HUES64 (cell line): ENCODE data around the gene VWDE.
A peak's percentile ranks its signal among the peaks of the same experiment; 100 is the strongest.
"Not testable (repeated sequence)": the region's sequence is repeated elsewhere in the genome, so short reads cannot be mapped to it uniquely, and the experiment has no call there.

Experiments used
- H3K27ac ChIP-seq: 2 replicates; pipeline ENCODE4 v1.7.0; 2013; ENCODE audit warnings: low read depth, low read length, inconsistent platforms
- H3K27me3 ChIP-seq: 2 replicates; pipeline ENCODE4 v1.6.1; 2013; ENCODE audit warnings: mild to moderate bottlenecking, low read length; ENCODE audit not compliant: insufficient read depth
- H3K36me3 ChIP-seq: 2 replicates; pipeline ENCODE4 v1.6.1; 2013; ENCODE audit warnings: mild to moderate bottlenecking, low read length; ENCODE audit not compliant: insufficient read depth
- H3K4me1 ChIP-seq: 2 replicates; pipeline ENCODE4 v1.6.1; 2013; ENCODE audit warnings: mild to moderate bottlenecking, low read length, moderate library complexity; ENCODE audit not compliant: insufficient read depth
- H3K4me3 ChIP-seq: 2 replicates; pipeline ENCODE4 v1.5.1; 2013; ENCODE audit warnings: mild to moderate bottlenecking, low read length, moderate library complexity
- H3K9ac ChIP-seq: 2 replicates; pipeline ENCODE4 v1.6.1; 2013; ENCODE audit warnings: mild to moderate bottlenecking, low read depth, low read length
- H3K9me3 ChIP-seq: 2 replicates; pipeline ENCODE4 v1.6.1; 2013; ENCODE audit warnings: low read depth, low read length; ENCODE audit not compliant: insufficient read depth
- WGBS: fragments of 150-250, 120-280 bp; methylation state at CpG from one replicate; pipeline ENCODE4 v1.1.7; 2013; ENCODE audit warnings: missing lambda C conversion rate; 5-methylcytosine and 5-hydroxymethylcytosine counted together

Gene VWDE

DNA sequence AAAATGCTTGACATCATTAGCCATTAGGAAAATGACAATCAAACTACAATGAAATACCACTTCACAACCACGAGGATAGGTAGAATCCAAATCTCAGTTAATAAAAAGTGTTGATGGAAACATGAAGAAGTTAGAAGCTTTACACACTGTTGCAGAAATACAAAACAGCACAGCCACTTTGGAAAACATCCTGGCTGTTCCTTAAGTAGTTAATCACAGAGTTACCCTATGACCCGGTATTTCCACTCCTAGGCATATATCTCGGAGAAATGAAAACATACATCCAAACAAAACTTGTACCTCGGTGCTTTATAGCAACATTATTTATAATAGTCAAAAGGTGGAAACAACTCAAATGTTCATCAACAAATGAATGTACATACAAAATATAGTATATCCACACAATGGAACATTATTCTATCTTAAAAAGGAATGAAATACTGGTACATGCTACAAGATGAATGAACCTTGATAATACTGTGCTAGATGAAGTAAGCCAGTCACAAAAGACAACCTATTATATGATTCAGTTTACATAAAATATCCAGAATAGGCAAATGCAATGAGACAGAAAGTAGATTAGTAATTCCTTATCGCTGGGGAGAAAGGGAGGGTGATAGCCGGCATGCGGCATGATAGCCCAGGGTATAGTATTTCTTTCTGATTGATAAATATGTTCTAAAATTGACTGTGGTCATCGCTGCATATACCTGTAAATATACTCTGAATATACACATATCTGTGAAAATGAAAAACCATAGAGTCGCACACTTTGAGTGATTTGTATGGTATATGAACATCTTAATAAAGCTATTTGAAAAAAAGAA, 1.9 kb downstream of the VWDE start:
- Histone ChIP-seq H3K36me3 (peaks cover 9% of the 10 kb centered on the region; the same call in 1 of the 2 replicates), H3K4me3 (peak overlapping the region; percentile 80), H3K27ac (no peak overlapping the region), H3K27me3 (peaks cover 8% of the 10 kb centered on the region; the same call in 1 of the 2 replicates), H3K9ac (no peak overlapping the region), H3K9me3 (peaks cover 13% of the 10 kb centered on the region), H3K4me1 (peaks cover 14% of the 10 kb centered on the region)
- WGBS = 91% methylated on average over 6 of the region's 9 CpGs

DNA sequence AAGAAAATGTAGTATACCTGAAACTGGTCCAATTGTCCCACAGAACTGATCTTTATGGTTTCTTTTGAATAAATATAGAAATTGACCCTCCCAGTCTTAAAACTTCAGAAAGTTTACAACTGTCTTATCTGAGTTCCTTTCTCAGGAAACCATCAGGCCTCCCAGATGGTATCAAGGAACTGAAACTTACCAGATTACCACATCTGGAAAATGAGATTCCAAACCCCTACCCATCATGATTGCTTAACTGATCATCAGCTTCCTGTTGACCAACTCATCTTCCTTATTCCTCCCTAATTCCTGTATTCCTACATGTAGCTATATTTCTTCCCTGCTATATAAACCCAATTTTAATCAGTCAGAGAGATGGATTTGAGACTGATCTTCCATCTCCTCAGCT, 5.5 kb downstream of the VWDE start:
- Histone ChIP-seq H3K36me3 (peaks cover 9% of the 10 kb centered on the region; the same call in 1 of the 2 replicates), H3K27ac (no peak overlapping the region), H3K4me1 (peaks cover 23% of the 10 kb centered on the region), H3K4me3 (no peak overlapping the region), H3K9me3 (peaks cover 13% of the 10 kb centered on the region), H3K9ac (no peak overlapping the region), H3K27me3 (no peaks in the 10 kb centered on the region)

DNA sequence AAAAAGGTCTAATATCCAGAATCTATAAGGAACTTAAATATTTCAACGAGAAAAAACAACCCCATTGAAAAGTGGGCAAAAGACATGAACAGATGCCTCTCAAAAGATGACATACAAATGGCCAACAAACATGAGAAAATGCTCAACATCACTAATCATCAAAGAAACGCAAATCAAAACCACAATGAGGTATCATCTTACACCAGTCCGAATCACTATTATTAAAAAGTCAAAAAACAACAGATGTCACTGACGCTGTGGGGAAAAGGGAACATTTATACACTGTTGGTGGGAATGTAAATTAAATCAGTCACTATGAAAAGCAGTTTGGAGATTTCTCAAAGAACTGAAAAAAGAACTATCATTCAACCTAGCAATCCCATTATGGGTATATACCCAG, 6.0 kb downstream of the VWDE start:
- Histone ChIP-seq H3K27me3 (no peaks in the 10 kb centered on the region), H3K9me3 (peaks cover 13% of the 10 kb centered on the region), H3K4me1 (peaks cover 23% of the 10 kb centered on the region), H3K9ac (no peak overlapping the region), H3K4me3 (no peak overlapping the region), H3K36me3 (peaks cover 9% of the 10 kb centered on the region; the same call in 1 of the 2 replicates), H3K27ac (no peak overlapping the region)
- 86% methylated on average over 3 of the region's 4 CpGs for WGBS

DNA sequence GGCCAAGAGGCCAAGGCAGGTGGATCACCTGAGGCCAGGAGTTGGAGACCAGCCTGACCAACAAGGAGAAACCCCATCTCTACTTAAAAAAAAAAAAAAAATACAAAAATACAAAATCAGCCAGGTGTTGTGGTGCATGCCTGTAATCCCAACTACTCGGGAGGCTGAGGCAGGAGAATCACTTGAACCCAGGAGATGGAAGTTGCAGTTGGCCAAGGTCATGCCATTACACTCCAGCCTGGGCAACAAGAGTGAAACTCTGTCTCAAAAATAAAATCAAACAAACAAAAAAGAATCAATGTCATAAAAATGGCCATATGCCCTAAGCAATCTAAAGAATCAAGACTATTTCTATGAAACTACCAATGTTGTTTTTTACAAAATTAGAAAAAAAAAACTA, 7.0 kb downstream of the VWDE start:
- H3K9ac ChIP-seq, H3K36me3 ChIP-seq, H3K27me3 ChIP-seq, H3K27ac ChIP-seq, H3K4me3 ChIP-seq: not testable (repeated sequence)
- 100% methylated on average over 1 of the region's 1 CpG for WGBS
- peaks cover 17% of the 10 kb centered on the region for H3K4me1 ChIP-seq
- H3K9me3 ChIP-seq = peaks cover 13% of the 10 kb centered on the region

DNA sequence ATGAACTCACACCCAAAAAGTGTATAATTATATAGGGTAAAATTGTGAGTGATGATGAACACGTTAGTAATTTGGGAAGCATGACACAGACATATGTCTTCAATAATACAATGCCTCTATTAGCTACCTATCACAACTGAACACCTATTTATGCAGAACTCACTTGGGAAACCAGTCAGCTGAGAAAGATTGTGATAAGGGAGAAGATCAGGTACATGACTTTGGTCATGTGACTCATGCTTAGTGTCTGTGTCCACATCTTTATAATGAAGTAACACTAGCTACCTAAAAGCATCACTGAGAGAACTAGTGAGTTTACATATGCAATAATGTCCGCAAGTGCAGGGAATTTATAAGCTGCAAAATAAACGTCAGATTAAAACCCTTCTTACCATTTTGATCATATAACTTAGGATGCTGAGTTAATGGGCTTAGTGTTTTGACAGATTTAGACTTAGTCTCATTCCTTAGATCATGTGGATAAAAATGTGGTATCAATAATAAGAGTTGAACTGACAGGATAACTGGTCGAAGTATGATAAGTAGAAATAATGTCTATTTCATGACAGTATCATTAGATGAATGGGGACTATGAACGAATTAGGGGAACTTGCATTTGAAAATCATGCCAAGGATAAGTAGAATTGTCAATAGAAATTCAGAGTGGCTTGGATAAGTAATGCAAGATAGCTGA, 11.6 kb downstream of the VWDE start:
- 86% methylated on average over 2 of the region's 5 CpGs for WGBS
- Histone ChIP-seq H3K9me3 (no peaks in the 10 kb centered on the region), H3K4me1 (peaks cover 19% of the 10 kb centered on the region), H3K4me3 (no peak overlapping the region), H3K27ac (no peak overlapping the region), H3K36me3 (peaks cover 19% of the 10 kb centered on the region), H3K9ac (no peak overlapping the region), H3K27me3 (no peaks in the 10 kb centered on the region)

DNA sequence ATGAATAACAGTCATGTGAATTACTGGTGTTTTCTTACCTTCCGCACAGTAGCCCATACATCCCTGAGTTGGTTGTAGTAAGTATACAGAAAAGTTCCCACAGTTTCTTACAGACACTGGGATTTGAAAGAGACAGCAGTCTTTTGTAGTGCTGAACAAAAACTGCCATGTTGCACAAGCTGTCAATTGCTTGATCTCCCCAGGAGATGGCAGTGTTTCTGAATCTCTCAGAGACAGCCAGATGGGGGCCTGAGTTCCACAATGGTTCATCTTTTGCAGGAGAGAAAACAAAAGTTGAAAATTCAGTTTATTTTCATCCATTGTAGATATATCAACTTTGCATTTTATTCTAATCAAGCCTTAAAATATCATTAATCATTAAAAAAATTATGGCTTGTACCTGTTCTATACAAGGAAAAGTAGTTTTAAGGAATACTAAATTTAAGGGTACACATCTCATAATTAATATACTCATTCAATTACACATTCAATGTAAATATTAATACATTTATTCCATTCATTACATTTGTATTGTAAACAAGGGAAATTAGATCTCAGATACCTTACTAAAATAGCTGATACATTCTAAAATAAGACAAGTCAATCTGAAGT, 14.5 kb downstream of the VWDE start:
- WGBS = 100% methylated on average over 1 of the region's 1 CpG
- Histone ChIP-seq H3K9ac (no peak overlapping the region), H3K27ac (no peak overlapping the region), H3K27me3 (no peaks in the 10 kb centered on the region), H3K36me3 (peaks cover 43% of the 10 kb centered on the region), H3K9me3 (no peaks in the 10 kb centered on the region), H3K4me1 (peaks cover 11% of the 10 kb centered on the region; the same call in 1 of the 2 replicates), H3K4me3 (no peak overlapping the region)

DNA sequence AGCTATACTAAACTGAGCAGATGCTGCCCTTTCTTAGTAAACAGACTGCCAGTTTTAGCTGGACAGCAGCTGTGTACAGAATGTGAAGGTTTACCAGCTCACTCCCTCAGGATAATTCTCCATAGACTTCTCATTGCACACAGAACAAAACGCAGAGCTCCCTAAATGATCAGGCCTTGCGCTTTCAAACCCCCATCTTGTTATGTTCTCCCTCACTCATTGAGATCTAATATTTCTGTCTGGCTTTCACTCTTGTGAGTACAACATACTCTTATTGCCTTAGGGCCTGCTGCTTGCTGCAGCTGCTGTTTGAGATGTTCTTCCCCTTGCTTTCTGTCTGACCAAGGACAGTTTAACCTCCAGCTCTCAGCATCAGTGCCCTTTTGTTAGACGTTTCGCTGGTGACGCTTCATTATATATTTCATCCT, 17.3 kb downstream of the VWDE start:
- H3K9ac ChIP-seq = no peak overlapping the region

DNA sequence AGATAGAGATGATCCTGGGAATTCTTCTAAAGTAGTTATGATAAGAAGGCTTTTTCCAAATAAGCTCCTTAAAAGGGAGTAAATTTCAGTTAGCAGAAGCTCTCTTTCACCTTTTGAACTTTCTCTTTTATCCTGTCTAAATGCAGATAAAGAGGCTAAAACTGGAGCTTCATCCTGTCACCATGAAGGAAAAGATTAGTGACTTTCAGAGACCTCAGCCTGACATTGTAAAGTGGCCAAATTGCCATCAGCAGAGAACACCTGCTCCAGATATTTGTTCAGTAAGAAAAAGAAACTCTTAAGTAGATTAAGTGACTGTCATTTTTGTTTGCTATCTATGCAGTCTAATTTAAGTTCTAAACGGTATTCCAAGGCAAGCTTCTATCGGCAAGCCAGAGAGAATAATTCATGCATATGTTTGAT, 18.3 kb downstream of the VWDE start:
- 93% methylated on average over 2 of the region's 2 CpGs for WGBS
- Histone ChIP-seq H3K27me3 (no peaks in the 10 kb centered on the region), H3K36me3 (peaks cover 62% of the 10 kb centered on the region), H3K4me3 (no peak overlapping the region), H3K4me1 (0 out of 2 replicates have a peak, but pooled peaks cover 2% of the 10 kb centered on the region), H3K9ac (no peak overlapping the region), H3K27ac (no peak overlapping the region; the same call in 1 of the 2 replicates), H3K9me3 (no peaks in the 10 kb centered on the region)

More for the DNA sequence above, 17.3 kb downstream of the VWDE start:
- H3K4me3 ChIP-seq = no peak overlapping the region
- H3K27ac ChIP-seq = no peak overlapping the region
- H3K4me1 ChIP-seq = peaks cover 4% of the 10 kb centered on the region; the same call in 1 of the 2 replicates
- no peaks in the 10 kb centered on the region for H3K27me3 ChIP-seq
- WGBS = 95% methylated on average over 5 of the region's 5 CpGs
- H3K9me3 ChIP-seq = no peaks in the 10 kb centered on the region
- peaks cover 58% of the 10 kb centered on the region for H3K36me3 ChIP-seq

DNA sequence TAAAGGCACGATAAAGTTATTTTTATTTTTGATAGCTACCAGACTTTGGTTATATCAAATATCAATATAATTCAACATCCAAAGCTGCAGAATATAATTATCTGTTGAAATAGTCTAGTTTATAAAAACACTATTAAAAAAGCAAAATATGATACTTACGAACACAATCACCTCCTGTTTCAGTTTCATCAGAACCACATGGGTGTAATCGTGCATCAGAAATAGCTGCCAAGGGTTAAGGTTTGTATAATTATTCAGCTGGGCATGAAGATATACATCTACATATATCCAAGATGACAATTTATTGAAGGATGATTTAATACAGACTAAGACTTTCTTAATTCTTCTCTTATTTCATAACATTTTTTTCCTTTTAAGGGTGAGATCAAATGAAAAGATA, 20.3 kb downstream of the VWDE start:
- H3K4me3 ChIP-seq = no peak overlapping the region
- H3K27ac ChIP-seq = no peak overlapping the region

DNA sequence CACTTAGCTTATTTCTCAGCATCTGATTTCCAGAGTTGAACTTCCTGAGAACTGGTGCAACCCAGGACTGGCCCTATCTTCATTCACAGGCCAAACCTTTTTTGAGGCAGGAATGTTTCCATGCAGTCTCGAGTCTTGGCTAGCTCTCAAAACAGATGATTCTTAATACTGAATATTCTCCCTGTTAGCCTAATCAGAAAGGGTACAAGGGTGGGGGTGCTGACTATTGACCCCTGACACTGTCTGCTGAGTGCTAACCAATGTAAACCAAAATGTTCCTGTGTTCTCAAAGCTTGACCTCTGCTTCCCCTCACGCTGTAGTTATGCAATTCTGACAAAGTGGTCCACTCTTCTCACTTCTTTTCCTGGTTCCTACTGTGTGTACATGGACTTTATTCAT, 25.3 kb downstream of the VWDE start:
- WGBS = 92% methylated on average over 2 of the region's 2 CpGs
- H3K27ac ChIP-seq = no peak overlapping the region

More for the DNA sequence above, 20.3 kb downstream of the VWDE start:
- no peaks in the 10 kb centered on the region for H3K27me3 ChIP-seq
- no peak overlapping the region for H3K9ac ChIP-seq
- H3K4me1 ChIP-seq = no peaks in the 10 kb centered on the region
- peaks cover 74% of the 10 kb centered on the region for H3K36me3 ChIP-seq
- WGBS = 100% methylated on average over 1 of the region's 3 CpGs
- no peaks in the 10 kb centered on the region for H3K9me3 ChIP-seq

DNA sequence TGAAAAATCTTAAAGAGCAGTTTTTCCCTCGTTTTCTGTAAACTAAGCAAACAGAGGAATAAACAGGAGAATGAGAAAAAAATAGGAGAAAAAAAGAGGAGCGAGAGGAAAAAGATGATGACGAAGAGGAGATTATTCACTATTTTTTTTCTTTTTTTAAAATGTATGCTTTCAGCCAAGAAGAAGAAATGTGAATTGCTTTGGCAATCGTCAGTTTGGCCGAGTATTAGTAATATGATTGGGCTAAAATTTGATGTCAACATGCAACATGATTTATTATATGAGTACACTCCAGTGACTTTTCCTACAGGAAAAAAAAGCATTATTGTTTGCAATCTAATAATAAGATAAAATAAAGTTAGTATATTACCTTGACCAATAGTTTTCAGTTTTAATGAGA, 26.3 kb downstream of the VWDE start:
- Histone ChIP-seq H3K4me1 (no peaks in the 10 kb centered on the region), H3K4me3 (no peak overlapping the region), H3K9me3 (no peaks in the 10 kb centered on the region), H3K9ac (no peak overlapping the region), H3K27me3 (no peaks in the 10 kb centered on the region), H3K27ac (no peak overlapping the region), H3K36me3 (peaks cover 69% of the 10 kb centered on the region)
- 95% methylated on average over 4 of the region's 5 CpGs for WGBS

More for the DNA sequence above, 25.3 kb downstream of the VWDE start:
- Histone ChIP-seq H3K36me3 (peaks cover 65% of the 10 kb centered on the region), H3K4me1 (no peaks in the 10 kb centered on the region), H3K9me3 (no peaks in the 10 kb centered on the region), H3K4me3 (no peak overlapping the region), H3K27me3 (no peaks in the 10 kb centered on the region), H3K9ac (no peak overlapping the region)
